ENCODE measurements around the gene UFD1. TPM values are rescaled to one million over a fixed set of nuclear protein-coding genes. Genes with fewer than 3 reads are reported as not detected.

Gene UFD1
- total RNA-seq, 2 donors from 2014 or later, result 45.7 to 73.6 TPM

GRCh38 chr22:19494001-19494560 lies 15.1 kb upstream of the UFD1 start:
- Histone ChIP-seq H3K9ac (ENCODE audit: low read depth in 2 of 2, low read length in 2 of 2) (no peak overlapping the region), H3K4me1 (no peaks in the 10 kb centered on the region), H3K27me3 (no peaks in the 10 kb centered on the region), H3K9me3 (no peaks in the 10 kb centered on the region), H3K4me3 (no peak overlapping the region), H3K36me3 (no peaks in the 10 kb centered on the region), H3K27ac (no peak overlapping the region)
- intact Hi-C loops (cut with DNase I), result loop anchor here (5.0 kb wide), 1 partner anchor 133 kb away; no protein-coding TSS in a partner anchor
- no peak for DNase-seq
- TF ChIP-seq CTCF (IDR thresholded peaks at IDR 0.05), result no peak

GRCh38 chr22:19492504-19493174 lies 13.6 kb upstream of the UFD1 start:
- no peaks in the 10 kb centered on the region for H3K27me3 ChIP-seq
- H3K9me3 ChIP-seq, result no peaks in the 10 kb centered on the region
- H3K27ac ChIP-seq, result no peak overlapping the region
- no peaks in the 10 kb centered on the region for H3K4me1 ChIP-seq
- TF ChIP-seq CTCF (IDR thresholded peaks at IDR 0.05), result no peak
- DNase-seq, result no peak
- no peak overlapping the region for H3K4me3 ChIP-seq
- intact Hi-C loops (cut with DNase I), result loop anchor here (5.0 kb wide), 1 partner anchor 135 kb away; no protein-coding TSS in a partner anchor
- H3K36me3 ChIP-seq, result no peaks in the 10 kb centered on the region
- no peak overlapping the region for H3K9ac ChIP-seq (ENCODE audit: low read depth in 2 of 2, low read length in 2 of 2)

GRCh38 chr22:19490628-19491230 lies 11.7 kb upstream of the UFD1 start:
- no peaks in the 10 kb centered on the region for H3K9me3 ChIP-seq

GRCh38 chr22:19488884-19489843 lies 10.2 kb upstream of the UFD1 start:
- no peak for TF ChIP-seq CTCF (IDR thresholded peaks at IDR 0.05)
- Histone ChIP-seq H3K9me3 (no peaks in the 10 kb centered on the region), H3K36me3 (no peaks in the 10 kb centered on the region), H3K27me3 (no peaks in the 10 kb centered on the region), H3K4me3 (no peak overlapping the region), H3K4me1 (no peaks in the 10 kb centered on the region), H3K27ac (no peak overlapping the region), H3K9ac (ENCODE audit: low read depth in 2 of 2, low read length in 2 of 2) (no peak overlapping the region)
- intact Hi-C loops (cut with DNase I), result no loop called here
- no peak for DNase-seq

More at GRCh38 chr22:19490628-19491230, 11.7 kb upstream of the UFD1 start:
- no peak overlapping the region for H3K27ac ChIP-seq
- H3K4me3 ChIP-seq, result no peak overlapping the region
- H3K27me3 ChIP-seq, result no peaks in the 10 kb centered on the region
- no peak for DNase-seq
- intact Hi-C loops (cut with DNase I), result loop anchor here (5.0 kb wide), 1 partner anchor 137 kb away; no protein-coding TSS in a partner anchor
- H3K9ac ChIP-seq (ENCODE audit: low read depth in 2 of 2, low read length in 2 of 2), result no peak overlapping the region
- H3K4me1 ChIP-seq, result no peaks in the 10 kb centered on the region
- no peaks in the 10 kb centered on the region for H3K36me3 ChIP-seq
- no peak for TF ChIP-seq CTCF (IDR thresholded peaks at IDR 0.05)

- DNase-seq, result no peak
- H3K36me3 ChIP-seq, result no peaks in the 10 kb centered on the region
- H3K27ac ChIP-seq, result no peak overlapping the region
- H3K9ac ChIP-seq (ENCODE audit: low read depth in 2 of 2, low read length in 2 of 2), result no peak overlapping the region
- TF ChIP-seq CTCF (IDR thresholded peaks at IDR 0.05), result no peak
- H3K9me3 ChIP-seq, result no peaks in the 10 kb centered on the region
- H3K27me3 ChIP-seq, result no peaks in the 10 kb centered on the region
- intact Hi-C loops (cut with DNase I), result no loop called here
- H3K4me1 ChIP-seq, result no peaks in the 10 kb centered on the region
- H3K4me3 ChIP-seq, result no peak overlapping the region
Measured at GRCh38 chr22:19488285-19488684, 9.3 kb upstream of the UFD1 start.

All from colonic mucosa (tissue), 4 donors.